DMS 273 treated with DMSO at 0.1 percent for 48 hours (cell line): ENCODE data around the gene RALGAPA2.

ENCODE experiments used
- DNase-seq: peaks from one replicate; lab custom pipeline; 2025; lab: John Stamatoyannopoulos, UW

The RALGAPA2 gene

GRCh38 chr20:20536240-20536933 is 176.1 kb downstream of the RALGAPA2 start:
- no peak for DNase-seq

- DNase-seq: no peak
Measured at GRCh38 chr20:20535051-20535450, 177.4 kb downstream of the RALGAPA2 start.

- DNase-seq: no peak
Measured at GRCh38 chr20:20531283-20531682, 181.2 kb downstream of the RALGAPA2 start.

GRCh38 chr20:20530428-20531151 is 181.9 kb downstream of the RALGAPA2 start:
- no peak for DNase-seq

GRCh38 chr20:20529597-20529996 is 182.8 kb downstream of the RALGAPA2 start:
- DNase-seq: no peak

GRCh38 chr20:20528861-20529260 is 183.6 kb downstream of the RALGAPA2 start:
- peak; percentile 52 for DNase-seq

GRCh38 chr20:20527661-20528060 is 184.8 kb downstream of the RALGAPA2 start:
- DNase-seq: no peak

GRCh38 chr20:20525756-20526155 is 186.7 kb downstream of the RALGAPA2 start:
- DNase-seq: peak; percentile 87

- DNase-seq: no peak
Measured at GRCh38 chr20:20525214-20525613, 187.2 kb downstream of the RALGAPA2 start.

- DNase-seq: peak; percentile 69
Measured at GRCh38 chr20:20524756-20525155, 187.7 kb downstream of the RALGAPA2 start.

- DNase-seq: no peak
Measured at GRCh38 chr20:20521736-20522135, 190.7 kb downstream of the RALGAPA2 start.

GRCh38 chr20:20520776-20521175 is 191.7 kb downstream of the RALGAPA2 start:
- DNase-seq: no peak

GRCh38 chr20:20519269-20519668 is 193.2 kb downstream of the RALGAPA2 start:
- DNase-seq: no peak

GRCh38 chr20:20518263-20518662 is 194.2 kb downstream of the RALGAPA2 start:
- no peak for DNase-seq

GRCh38 chr20:20517296-20517695 is 195.1 kb downstream of the RALGAPA2 start:
- no peak for DNase-seq

- DNase-seq: peak; percentile 23
Measured at GRCh38 chr20:20513720-20514119, 198.7 kb downstream of the RALGAPA2 start.

- DNase-seq: no peak
Measured at GRCh38 chr20:20505554-20505953, 206.9 kb downstream of the RALGAPA2 start.

- no peak for DNase-seq
Measured at GRCh38 chr20:20503777-20504530, 208.5 kb downstream of the RALGAPA2 start.

- no peak for DNase-seq
Measured at GRCh38 chr20:20501128-20501527, 211.3 kb downstream of the RALGAPA2 start.

GRCh38 chr20:20500312-20500711 is 212.1 kb downstream of the RALGAPA2 start:
- DNase-seq: no peak

GRCh38 chr20:20499439-20499838 is 213.0 kb downstream of the RALGAPA2 start:
- no peak for DNase-seq

GRCh38 chr20:20498076-20498861 is 214.2 kb downstream of the RALGAPA2 start:
- DNase-seq: no peak
